GM19438 (cell line): Measurements from ENCODE around the gene WBP2.
"Not testable (repeated sequence)": the region's sequence is repeated elsewhere in the genome, so short reads cannot be mapped to it uniquely, and the experiment has no call there.

Experiments used
- ATAC-seq: cut with Tn5 transposase; IDR thresholded peaks from one replicate; pipeline ENCODE4 v1.9.1; 2021; ENCODE audit warnings: low read depth; ENCODE audit not compliant: unreplicated experiment

The WBP2 gene

DNA sequence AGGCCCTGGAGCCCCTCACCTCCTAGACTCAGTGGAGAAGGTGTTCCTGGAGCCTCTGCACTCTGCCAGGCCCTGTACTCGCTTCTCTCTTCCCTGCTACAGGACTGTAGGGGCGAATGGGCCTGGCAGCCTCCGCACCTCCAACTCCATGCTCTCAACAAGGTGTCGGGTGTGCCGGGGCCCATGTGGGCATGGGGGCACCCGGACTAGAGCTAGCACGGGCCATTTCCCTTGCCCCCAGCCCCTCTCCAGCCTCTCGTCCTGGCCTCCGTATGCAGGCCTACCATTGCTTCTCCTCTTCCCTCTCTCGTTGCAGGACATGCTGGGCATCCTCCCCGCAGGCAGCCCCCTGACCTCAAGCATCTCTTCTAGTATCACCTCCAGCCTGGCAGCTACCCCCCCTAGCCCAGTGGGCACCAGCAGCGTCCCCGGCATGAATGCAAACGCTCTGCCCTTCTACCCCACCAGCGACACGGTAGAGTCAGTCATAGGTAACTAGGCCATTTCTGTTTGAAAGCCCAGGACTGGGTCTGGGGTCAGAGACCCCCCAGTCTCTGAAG, 36.7 kb downstream of the WBP2 start:
- no peak for ATAC-seq

- ATAC-seq = no peak
Observed at GRCh38 chr17:75817571-75817970, 37.6 kb downstream of the WBP2 start.

DNA sequence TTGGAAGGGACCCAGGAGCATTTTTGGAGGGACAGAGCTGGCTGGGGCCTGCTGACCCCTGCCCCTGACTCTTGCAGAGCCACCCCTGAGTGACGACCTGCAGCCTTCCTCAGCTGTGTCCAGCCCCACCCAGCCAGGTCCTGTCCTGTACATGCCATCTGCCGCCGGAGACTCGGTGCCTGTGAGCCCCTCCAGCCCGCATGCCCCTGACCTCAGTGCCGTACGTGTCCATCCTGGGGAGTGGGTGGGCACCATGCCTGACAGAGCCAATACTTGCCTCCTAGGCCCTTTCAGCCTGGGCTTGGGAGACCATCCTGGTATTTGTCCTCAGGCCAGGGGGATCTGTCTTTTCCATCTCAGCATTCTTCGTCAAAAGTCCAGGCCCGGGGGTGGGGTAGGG, 38.4 kb downstream of the WBP2 start:
- ATAC-seq = no peak

DNA sequence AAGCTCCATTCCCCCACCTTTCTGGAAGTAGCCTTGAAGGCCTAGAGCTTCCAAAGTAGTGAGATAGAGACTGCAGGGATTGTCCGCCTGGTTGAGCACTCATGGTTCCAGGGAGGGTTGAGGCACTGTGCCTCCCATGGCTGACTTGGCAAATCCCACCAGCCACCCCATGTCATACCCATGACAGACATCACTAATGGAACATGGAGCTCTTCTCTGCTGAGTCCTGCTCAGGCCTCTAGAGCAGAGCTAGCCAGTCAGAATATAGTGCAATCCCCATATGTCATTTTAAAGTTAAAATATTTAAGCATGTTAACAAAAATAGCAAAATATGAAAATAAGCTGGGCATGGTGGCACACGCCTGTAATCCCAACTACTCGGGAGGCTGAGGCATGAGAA, 39.7 kb downstream of the WBP2 start:
- ATAC-seq = no peak

DNA sequence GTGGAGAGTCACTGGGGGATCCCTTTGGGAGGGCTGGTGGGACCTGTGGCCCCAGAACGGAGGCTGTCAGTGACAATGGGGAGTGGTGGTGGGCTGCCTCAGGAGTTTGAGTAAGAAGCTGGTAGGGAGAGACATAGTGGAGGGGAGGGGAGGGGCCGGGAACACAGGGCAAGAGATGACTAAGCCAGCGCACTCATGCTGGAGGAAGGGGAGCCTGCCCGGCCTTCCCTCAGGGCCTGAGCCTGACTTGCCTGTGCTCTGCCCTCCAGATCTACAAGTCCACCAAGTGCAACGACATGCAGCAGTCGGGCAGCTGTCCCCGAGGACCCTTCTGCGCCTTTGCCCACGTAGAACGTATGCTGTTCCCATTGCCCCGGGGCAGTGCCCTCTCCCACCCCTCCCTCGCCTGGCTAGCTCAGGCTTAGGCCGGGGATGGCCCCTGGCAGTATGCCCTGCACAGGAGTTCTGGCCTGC, 40.2 kb downstream of the WBP2 start:
- no peak for ATAC-seq

DNA sequence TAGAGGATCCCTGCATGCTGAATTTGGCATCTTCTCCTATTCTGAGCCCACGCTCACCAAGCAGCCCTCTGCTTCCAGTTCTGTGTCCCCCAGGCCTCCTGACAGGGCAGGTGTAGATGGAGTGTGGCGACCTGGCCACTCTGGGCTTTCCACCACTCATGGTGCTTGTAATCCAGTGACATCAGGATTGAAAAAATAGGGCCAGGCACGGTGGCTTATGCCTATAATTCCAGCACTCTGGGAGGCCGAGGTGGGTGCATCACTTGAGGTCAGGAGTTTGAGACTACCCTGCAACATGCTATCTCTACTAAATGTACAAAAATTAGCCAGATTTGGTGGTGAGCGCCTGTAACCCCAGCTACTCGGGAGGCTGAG, 41.1 kb downstream of the WBP2 start:
- no peak for ATAC-seq

GRCh38 chr17:75813081-75814020, 41.8 kb downstream of the WBP2 start:
- ATAC-seq = no peak

DNA sequence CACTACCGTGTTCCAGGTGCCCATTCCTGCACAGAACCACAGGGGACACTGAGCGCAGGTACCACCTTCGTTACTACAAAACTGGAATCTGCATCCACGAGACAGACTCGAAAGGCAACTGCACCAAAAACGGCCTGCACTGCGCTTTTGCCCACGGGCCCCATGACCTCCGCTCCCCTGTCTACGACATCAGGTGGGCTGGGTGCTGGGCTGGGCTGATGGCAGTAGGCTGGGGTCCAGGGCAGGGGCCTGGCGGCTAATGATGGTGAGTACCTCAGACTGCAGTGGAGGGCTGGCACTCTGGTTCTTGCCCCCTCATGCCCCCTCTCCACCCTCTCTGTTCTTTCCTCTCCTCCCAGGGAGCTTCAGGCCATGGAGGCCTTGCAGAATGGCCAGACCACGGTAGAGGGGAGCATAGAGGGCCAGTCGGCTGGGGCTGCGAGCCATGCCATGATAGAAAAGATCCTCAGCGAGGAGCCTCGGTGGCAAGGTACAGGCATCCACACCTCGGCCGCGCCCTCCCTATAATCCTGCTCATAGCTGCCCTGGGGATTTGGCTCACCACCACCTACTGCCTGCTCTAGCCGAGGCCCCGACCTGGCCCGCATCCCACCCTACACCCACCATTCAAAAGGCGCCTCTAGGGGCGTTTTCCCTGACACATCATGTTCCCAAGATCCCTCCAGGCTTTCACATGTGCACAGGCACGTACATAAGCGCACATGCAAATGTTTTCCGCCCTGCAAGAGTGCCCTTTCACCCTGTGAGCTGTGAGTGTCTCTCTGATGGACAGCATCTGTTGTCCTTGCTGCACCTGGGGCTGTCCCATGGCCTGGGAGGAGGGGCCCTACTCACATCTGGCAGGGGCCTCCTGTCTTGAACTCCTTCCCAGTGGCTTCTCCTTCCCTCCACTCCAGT, 42.8 kb downstream of the WBP2 start:
- ATAC-seq = no peak

- ATAC-seq = no peak
Observed at GRCh38 chr17:75811174-75811573, 44.0 kb downstream of the WBP2 start.

GRCh38 chr17:75810756-75811155, 44.4 kb downstream of the WBP2 start:
- not testable (repeated sequence) for ATAC-seq

DNA sequence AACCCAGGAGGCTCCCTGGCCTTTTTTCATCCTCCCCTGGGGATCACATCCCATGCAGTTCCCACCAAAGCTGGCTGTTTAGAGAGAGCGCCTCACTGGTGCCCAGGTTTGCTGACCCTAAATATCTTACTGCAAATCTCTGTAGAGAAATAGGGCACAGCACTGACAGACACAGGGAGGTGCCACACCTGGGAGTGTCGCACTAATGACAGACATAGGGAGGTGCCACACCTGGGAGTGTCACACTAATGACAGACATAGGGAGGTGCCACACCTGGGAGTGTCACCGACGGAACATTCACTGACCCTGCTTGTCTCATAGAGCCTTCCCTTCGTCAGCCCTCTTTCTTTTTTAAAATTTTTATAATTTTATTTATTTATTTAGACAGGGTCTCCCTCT, 44.9 kb downstream of the WBP2 start:
- no peak for ATAC-seq

- ATAC-seq = no peak
Observed at GRCh38 chr17:75809631-75810111, 45.5 kb downstream of the WBP2 start.

DNA sequence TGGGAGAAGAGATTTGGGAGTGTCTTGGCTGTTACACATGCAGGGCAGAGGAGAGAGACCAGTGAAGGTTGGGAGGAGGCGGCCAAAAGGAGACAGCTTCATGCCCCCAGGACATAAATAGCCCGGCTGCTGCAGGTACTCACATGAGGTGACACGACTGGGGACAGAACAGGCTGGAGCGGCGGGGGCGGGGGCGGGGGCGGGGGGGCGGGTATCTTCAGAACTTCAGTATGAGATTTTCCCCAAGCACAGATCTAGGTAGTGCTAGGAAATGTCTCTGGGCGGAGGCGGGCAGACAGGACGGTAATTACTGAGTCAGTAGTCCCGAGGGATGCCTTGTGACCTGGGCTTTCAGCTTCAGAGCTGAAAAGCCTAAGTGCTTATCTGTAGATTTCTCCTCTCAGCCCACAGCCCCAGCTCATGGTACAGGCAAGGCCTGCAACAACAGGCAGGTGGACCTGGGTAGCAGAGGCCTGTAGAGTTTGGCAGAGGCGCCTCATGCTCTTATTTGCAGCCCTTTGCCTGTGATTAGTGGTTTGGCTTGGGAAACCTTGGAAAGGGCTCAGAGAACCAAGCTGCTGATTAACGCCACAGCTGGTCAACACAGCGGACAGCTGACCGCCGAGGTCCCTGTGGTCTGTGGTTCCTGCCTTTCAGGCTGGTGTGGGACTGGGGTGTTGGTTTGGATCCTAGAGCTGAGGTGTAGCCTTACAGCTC, 46.1 kb downstream of the WBP2 start:
- ATAC-seq = peak; percentile 71

DNA sequence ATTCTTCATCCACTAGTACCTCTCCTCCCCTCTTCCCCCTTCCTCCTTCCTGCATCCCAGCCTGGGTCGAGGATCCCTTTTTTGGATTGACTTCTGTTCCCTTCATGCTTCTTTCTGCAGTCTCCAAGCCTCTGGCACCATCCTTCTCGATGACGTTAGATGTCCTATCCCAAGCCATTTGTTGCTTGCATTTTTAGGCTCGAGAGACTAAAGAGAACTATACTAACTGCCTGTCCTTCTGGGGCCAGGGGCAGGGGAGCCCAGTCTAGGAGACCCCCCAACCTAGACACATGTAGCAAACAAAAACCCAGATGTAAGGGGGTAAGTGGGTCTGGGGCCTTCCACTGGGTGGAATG, 46.6 kb downstream of the WBP2 start:
- ATAC-seq = no peak

DNA sequence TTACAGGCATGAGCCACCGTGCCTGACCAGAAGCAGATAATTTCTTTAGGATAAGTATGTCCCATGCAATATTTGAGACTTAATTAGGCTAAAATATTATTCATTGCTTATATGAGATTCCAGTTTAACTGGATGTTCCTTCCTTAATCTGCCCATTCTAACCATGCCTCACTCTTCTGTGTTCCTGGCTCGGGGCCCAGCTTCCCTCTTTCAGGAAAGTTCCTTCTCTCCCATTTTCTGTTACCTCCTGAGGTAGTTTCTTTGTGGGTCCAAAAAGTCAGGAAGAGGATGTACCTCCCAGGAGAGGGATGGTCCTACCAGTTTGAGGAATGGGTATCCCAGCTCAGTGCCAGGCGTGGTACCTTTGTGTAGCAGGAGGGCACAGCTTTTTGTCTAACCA, 47.3 kb downstream of the WBP2 start:
- ATAC-seq = no peak

- ATAC-seq = no peak
Observed at GRCh38 chr17:75806822-75807500, 48.2 kb downstream of the WBP2 start.

DNA sequence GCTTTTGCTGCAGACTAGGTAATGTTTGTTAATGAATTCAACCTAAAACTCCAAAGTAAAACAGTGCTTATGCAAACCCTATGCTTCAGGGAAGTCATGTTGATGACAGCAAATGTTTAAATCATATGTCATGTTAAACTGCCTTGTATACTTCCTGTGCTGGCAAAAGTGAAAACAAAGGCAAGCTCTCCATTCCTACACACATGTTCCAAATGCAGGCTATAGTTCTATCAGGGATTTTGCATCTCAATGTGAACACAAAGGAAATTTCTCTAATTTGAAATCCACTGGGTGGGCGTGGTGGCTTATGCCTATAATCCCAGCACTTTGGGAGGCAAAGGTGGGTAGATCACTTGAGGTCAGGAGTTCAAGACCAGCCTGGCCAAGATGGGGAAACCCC, 51.3 kb downstream of the WBP2 start:
- no peak for ATAC-seq

- no peak for ATAC-seq
Observed at GRCh38 chr17:75799402-75799801, 55.7 kb downstream of the WBP2 start.

DNA sequence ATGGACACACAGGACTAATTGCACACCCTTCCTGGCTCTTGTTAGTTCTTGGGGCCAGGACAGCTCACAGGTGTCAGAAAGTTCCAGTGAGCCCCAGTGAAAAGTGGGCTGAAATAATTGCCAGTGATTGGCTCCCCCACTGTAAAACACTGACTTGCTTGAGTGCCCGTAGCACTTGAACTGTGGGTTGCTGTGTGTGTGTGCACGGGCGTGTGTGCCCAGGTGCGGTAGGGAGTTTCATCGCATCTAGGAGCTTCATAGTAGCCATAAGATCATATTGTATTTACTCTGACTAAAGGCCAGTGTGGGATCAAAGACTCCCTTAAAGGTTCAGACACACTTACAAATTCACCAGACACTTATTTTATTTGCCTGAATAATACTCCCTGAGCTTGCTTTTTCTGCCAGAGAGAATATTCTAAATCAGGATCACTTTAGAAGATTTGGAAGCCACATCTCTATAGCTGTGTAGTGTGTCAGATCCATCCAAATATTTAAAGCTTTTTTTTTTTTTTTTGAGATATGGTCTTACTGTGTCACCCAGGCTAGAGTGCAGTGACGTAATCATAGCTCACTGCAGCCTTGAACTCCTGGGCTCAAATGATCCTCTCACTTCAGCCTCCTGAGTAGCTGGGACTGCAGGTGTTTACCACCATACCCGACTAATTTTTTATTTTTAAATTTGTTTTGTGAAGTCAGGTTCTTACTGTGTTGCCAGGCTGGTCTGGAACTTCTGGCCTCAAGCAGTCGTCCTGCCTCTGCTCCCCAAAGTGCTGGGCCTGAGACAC, 59.1 kb downstream of the WBP2 start:
- no peak for ATAC-seq
